HCT116 (cell line): Measurements from ENCODE around the gene CAST. TPM values are rescaled to one million over a fixed set of nuclear protein-coding genes. Genes with fewer than 3 reads are reported as not detected.

Experiments
- ATAC-seq: fragments of 200-7000 bp; cut with Tn5 transposase; 2 replicates; pipeline ENCODE4 v1.9.1; 2020; ENCODE audit warnings: mild to moderate bottlenecking, moderate library complexity
- BruUV-seq: library from RNA; stranded (reverse); fragments of 400-500 nt; replicated peaks from 2 replicates; lab custom pipeline; 2021; lab: Mats Ljungman, UMichigan
- CTCF ChIA-PET: fragments of 300-600 bp; sonication (Branson Sonifier 250); formaldehyde crosslinking; loops from one replicate; lab custom pipeline; 2021; ENCODE audit warnings: antibody characterized with exemption; lab: Charles Lee
- POLR2A ChIA-PET: fragments of 300-600, 350-600 bp; sonication (Branson Sonifier 250); formaldehyde crosslinking; loops from one replicate; lab custom pipeline; 2021; ENCODE audit warnings: antibody characterized with exemption; lab: Charles Lee
- RAD21 ChIA-PET, 2 experiments: fragments of 300-600 bp; sonication (Branson Sonifier 250); formaldehyde crosslinking; loops; one replicate each; lab custom pipeline; 2023; ENCODE audit warnings: low total read pairs in 2 of 2; ENCODE audit not compliant: uncharacterized antibody in 2 of 2, unreplicated experiment in 2 of 2, low non-redundant PET in 1 of 2; lab: Charles Lee
- DNase-seq: peaks from one replicate; pipeline ENCODE4 v3.0.0-alpha.2; 2010; ENCODE audit warnings: low read depth, low spot score
- H2AFZ ChIP-seq: fragments of 200-600 bp; shearing (Covaris generic), sonication (generic); 2 replicates; pipeline ENCODE4 v1.6.1; 2017; ENCODE audit warnings: low read depth, mixed run types, mixed read lengths, antibody characterized with exemption, low read length; ENCODE audit not compliant: poor library complexity, severe bottlenecking
- H3K27ac ChIP-seq: 2 replicates; pipeline ENCODE4 v1.5.1; 2012; ENCODE audit warnings: low read depth, low read length
- H3K27me3 ChIP-seq: fragments of 200-600 bp; sonication (generic); 2 replicates; pipeline ENCODE4 v1.6.1; 2016; ENCODE audit warnings: mixed run types, low read length, mixed read lengths; ENCODE audit not compliant: insufficient read depth
- H3K36me3 ChIP-seq, 2 experiments: fragments of 200-500 bp in 1 of 2; fragments of 200-600 bp in 1 of 2; sonication (Bioruptor generic) in 1 of 2; sonication (generic) in 1 of 2; 2 replicates each; pipeline versions ENCODE4 v1.5.1 to v1.6.1; 2014 to 2016; ENCODE audit warnings: low read length in 2 of 2, inconsistent platforms in 1 of 2, mixed read lengths in 1 of 2, mixed run types in 1 of 2; ENCODE audit not compliant: insufficient read depth in 2 of 2, control insufficient read depth in 1 of 2
- H3K4me1 ChIP-seq, 2 experiments: fragments of 200-600 bp in 1 of 2; sonication (generic) in 1 of 2; 2 replicates each; pipeline versions ENCODE4 v1.5.1 to v1.6.1; 2012 to 2017; ENCODE audit warnings: low read length in 2 of 2, inconsistent platforms in 1 of 2, mild to moderate bottlenecking in 1 of 2, mixed read lengths in 1 of 2, mixed run types in 1 of 2, moderate library complexity in 1 of 2; ENCODE audit not compliant: insufficient read depth in 2 of 2, control insufficient read depth in 1 of 2
- H3K4me2 ChIP-seq: fragments of 200-600 bp; sonication (generic); 2 replicates; pipeline ENCODE4 v1.6.1; 2017; ENCODE audit warnings: mixed run types, low read length, mixed read lengths
- H3K4me3 ChIP-seq, 2 experiments: fragments of 200-600 bp in 1 of 2; sonication (generic) in 1 of 2; replicated peaks in 1 of 2; 2 replicates each; pipeline ENCODE4 v1.5.1; 2011 to 2016; ENCODE audit warnings: low read length in 2 of 2, control low read depth in 1 of 2, low read depth in 1 of 2, mild to moderate bottlenecking in 1 of 2, mixed read lengths in 1 of 2, mixed run types in 1 of 2
- H3K79me2 ChIP-seq: fragments of 200-600 bp; sonication (generic); 2 replicates; pipeline ENCODE4 v1.6.1; 2017; ENCODE audit warnings: mild to moderate bottlenecking, mixed run types, low read length, moderate library complexity, mixed read lengths; ENCODE audit not compliant: insufficient read depth
- H3K9ac ChIP-seq: fragments of 200-600 bp; sonication (generic); 2 replicates; pipeline ENCODE4 v1.6.1; 2016; ENCODE audit warnings: low read length, mixed read lengths
- H3K9me2 ChIP-seq: fragments of 200-600 bp; sonication (generic), shearing (Covaris generic); 2 replicates; pipeline ENCODE4 v1.6.1; 2017; ENCODE audit warnings: mixed run types, mild to moderate bottlenecking, moderate library complexity; ENCODE audit not compliant: insufficient read depth
- H3K9me3 ChIP-seq, 2 experiments: fragments of 200-500 bp in 1 of 2; fragments of 200-600 bp in 1 of 2; sonication (Bioruptor generic) in 1 of 2; sonication (generic) in 1 of 2; 2 replicates each; pipeline ENCODE4 v1.6.1; 2014 to 2017; ENCODE audit warnings: low read length in 2 of 2, mixed read lengths in 2 of 2, inconsistent platforms in 1 of 2, low read depth in 1 of 2, mild to moderate bottlenecking in 1 of 2, mixed run types in 1 of 2, moderate library complexity in 1 of 2; ENCODE audit not compliant: control insufficient read depth in 1 of 2, insufficient read depth in 1 of 2
- H4K20me1 ChIP-seq: fragments of 200-600 bp; sonication (generic), shearing (Covaris generic); 2 replicates; pipeline ENCODE4 v1.6.1; 2017; ENCODE audit warnings: mixed run types, mild to moderate bottlenecking, moderate library complexity; ENCODE audit not compliant: insufficient read depth
- ELF1 ChIP-seq: IDR thresholded peaks from 2 replicates; pipeline ENCODE4 v1.6.1; 2012; ENCODE audit warnings: low read depth, borderline replicate concordance
- EZH2 ChIP-seq: fragments of 200-600 bp; sonication (generic); IDR thresholded peaks from 2 replicates; pipeline ENCODE4 v1.6.1; 2017; ENCODE audit warnings: antibody characterized with exemption, mixed run types
- EZH2phosphoT487 ChIP-seq: fragments of 200-600 bp; IDR thresholded peaks from 2 replicates; pipeline ENCODE4 v1.6.1; 2018; ENCODE audit warnings: antibody characterized with exemption, borderline replicate concordance
- JUND ChIP-seq: IDR thresholded peaks from 2 replicates; pipeline ENCODE4 v1.6.1; 2012
- POLR2A ChIP-seq: IDR thresholded peaks from 2 replicates; pipeline ENCODE4 v1.7.0; 2011; ENCODE audit warnings: borderline replicate concordance; ENCODE audit not compliant: insufficient read depth, insufficient read length; ENCODE audit errors: extremely low read depth
- POLR2AphosphoS5 ChIP-seq: IDR thresholded peaks from 2 replicates; pipeline ENCODE4 v1.6.1; 2011; ENCODE audit warnings: mild to moderate bottlenecking, low read depth, low read length, moderate library complexity
- RAD21 ChIP-seq: IDR thresholded peaks from 2 replicates; pipeline ENCODE4 v1.6.1; 2012; ENCODE audit warnings: low read depth, mild to moderate bottlenecking
- SIN3A ChIP-seq: IDR thresholded peaks from 2 replicates; pipeline ENCODE4 v1.6.1; 2012; ENCODE audit warnings: low read depth
- SRF ChIP-seq: IDR thresholded peaks from 2 replicates; pipeline ENCODE4 v1.6.1; 2012; ENCODE audit warnings: low read depth
- TCF7L2 ChIP-seq: IDR thresholded peaks from 2 replicates; pipeline ENCODE4 v1.7.0; 2011; ENCODE audit warnings: borderline replicate concordance, inconsistent platforms; ENCODE audit not compliant: insufficient read depth, insufficient read length; ENCODE audit errors: extremely low read depth
- YY1 ChIP-seq: IDR thresholded peaks from 2 replicates; pipeline ENCODE4 v1.6.1; 2011; ENCODE audit warnings: low read length, low read depth, moderate library complexity, mild to moderate bottlenecking; ENCODE audit not compliant: insufficient replicate concordance; ENCODE audit errors: extremely low read depth
- ZFX ChIP-seq: fragments of 450-650 bp; IDR thresholded peaks from 2 replicates; pipeline ENCODE4 v1.6.1; 2017
- intact Hi-C: fragments of 100-400 bp; cut with micrococcal nuclease; formaldehyde crosslinking; loops from 2 replicates; pipeline ENCODE4 v1.10.0; 2022
- total RNA-seq: library from RNA; stranded (reverse); gene quantifications from one replicate; pipeline ENCODE4 v1.2.1, GENCODE V29; 2021; ENCODE audit not compliant: unreplicated experiment
- TF ChIP-seq, protein P1 (sequence below): IDR thresholded peaks from 2 replicates; pipeline ENCODE4 v1.6.1; 2011; ENCODE audit warnings: mild to moderate bottlenecking, low read length, moderate library complexity; ENCODE audit not compliant: insufficient replicate concordance; ENCODE audit errors: extremely low read depth
- TF ChIP-seq, protein P2 (sequence below), 3 experiments: fragments of 200-600 bp in 1 of 3; sonication (generic) in 1 of 3; IDR thresholded peaks in 2 of 3; conservative IDR thresholded peaks in 1 of 3; 2 replicates each; pipeline ENCODE4 v1.5.1; 2012 to 2017; ENCODE audit warnings: low read depth in 2 of 3, low read length in 2 of 3, antibody characterized with exemption in 1 of 3, borderline replicate concordance in 1 of 3, control low read depth in 1 of 3, mild to moderate bottlenecking in 1 of 3, mixed read lengths in 1 of 3, mixed run types in 1 of 3, moderate library complexity in 1 of 3; ENCODE audit not compliant: insufficient read depth in 1 of 3

The CAST gene
- total RNA-seq, 1 experiment from 2014 or later = 142 TPM

DNA sequence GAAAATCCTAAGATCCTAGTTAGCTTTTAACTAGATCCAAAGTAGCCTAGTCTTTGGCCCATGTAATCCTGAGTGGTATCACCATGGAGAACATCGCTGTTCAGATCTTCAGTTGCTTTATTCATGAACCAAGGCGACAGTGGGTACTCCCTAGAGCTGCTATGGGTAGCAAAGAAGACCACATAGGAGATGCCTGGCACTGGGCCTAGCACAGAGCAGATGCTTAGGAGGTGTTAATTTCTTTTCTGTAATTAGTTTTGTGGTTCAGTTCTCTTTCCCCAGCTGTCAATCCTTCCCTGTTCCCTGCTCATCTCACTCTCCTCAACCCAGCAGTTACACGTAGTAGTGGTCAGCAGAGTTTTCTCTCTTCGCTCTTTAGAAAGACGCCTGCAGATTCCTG, 9.3 kb downstream of the CAST start:
- H3K4me1 ChIP-seq = peaks cover 0 to 6% of the 10 kb centered on the region in 2 experiments; a peak in 1 of 4 replicates
- no peak overlapping the region for H3K9ac ChIP-seq
- no peaks in the 10 kb centered on the region for H4K20me1 ChIP-seq
- no peak for DNase-seq
- POLR2A ChIA-PET = no interaction called here
- peaks cover 8% of the 10 kb centered on the region; the same call in 1 of the 2 replicates for H3K79me2 ChIP-seq
- RAD21 ChIA-PET = no interaction called here
- H2AFZ ChIP-seq = no peak overlapping the region
- no peaks in the 10 kb centered on the region for H3K9me3 ChIP-seq
- H3K4me3 ChIP-seq = no peak overlapping the region
- no peaks in the 10 kb centered on the region for H3K9me2 ChIP-seq
- no peak for TF ChIP-seq POLR2A
- no peak for TF ChIP-seq YY1
- TF ChIP-seq ZFX = no peak
- TF ChIP-seq, protein P1, sequence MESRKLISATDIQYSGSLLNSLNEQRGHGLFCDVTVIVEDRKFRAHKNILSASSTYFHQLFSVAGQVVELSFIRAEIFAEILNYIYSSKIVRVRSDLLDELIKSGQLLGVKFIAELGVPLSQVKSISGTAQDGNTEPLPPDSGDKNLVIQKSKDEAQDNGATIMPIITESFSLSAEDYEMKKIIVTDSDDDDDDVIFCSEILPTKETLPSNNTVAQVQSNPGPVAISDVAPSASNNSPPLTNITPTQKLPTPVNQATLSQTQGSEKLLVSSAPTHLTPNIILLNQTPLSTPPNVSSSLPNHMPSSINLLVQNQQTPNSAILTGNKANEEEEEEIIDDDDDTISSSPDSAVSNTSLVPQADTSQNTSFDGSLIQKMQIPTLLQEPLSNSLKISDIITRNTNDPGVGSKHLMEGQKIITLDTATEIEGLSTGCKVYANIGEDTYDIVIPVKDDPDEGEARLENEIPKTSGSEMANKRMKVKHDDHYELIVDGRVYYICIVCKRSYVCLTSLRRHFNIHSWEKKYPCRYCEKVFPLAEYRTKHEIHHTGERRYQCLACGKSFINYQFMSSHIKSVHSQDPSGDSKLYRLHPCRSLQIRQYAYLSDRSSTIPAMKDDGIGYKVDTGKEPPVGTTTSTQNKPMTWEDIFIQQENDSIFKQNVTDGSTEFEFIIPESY = no peak
- TF ChIP-seq POLR2AphosphoS5 = no peak
- TF ChIP-seq, protein P2, sequence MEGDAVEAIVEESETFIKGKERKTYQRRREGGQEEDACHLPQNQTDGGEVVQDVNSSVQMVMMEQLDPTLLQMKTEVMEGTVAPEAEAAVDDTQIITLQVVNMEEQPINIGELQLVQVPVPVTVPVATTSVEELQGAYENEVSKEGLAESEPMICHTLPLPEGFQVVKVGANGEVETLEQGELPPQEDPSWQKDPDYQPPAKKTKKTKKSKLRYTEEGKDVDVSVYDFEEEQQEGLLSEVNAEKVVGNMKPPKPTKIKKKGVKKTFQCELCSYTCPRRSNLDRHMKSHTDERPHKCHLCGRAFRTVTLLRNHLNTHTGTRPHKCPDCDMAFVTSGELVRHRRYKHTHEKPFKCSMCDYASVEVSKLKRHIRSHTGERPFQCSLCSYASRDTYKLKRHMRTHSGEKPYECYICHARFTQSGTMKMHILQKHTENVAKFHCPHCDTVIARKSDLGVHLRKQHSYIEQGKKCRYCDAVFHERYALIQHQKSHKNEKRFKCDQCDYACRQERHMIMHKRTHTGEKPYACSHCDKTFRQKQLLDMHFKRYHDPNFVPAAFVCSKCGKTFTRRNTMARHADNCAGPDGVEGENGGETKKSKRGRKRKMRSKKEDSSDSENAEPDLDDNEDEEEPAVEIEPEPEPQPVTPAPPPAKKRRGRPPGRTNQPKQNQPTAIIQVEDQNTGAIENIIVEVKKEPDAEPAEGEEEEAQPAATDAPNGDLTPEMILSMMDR (IDR thresholded peaks at IDR 0.05 in 2 of 3, conservative IDR thresholded peaks at IDR 0.05 in 1 of 3; ENCODE audit: borderline replicate concordance in 1 of 3, insufficient read depth in 1 of 3, low read depth in 2 of 3, low read length in 2 of 3) = no peak
- no peak for TF ChIP-seq SIN3A
- no peak for TF ChIP-seq SRF
- no peak for TF ChIP-seq EZH2phosphoT487
- no peak for TF ChIP-seq JUND
- no peak for TF ChIP-seq EZH2
- no peak for TF ChIP-seq RAD21
- TF ChIP-seq ELF1 = no peak
- TF ChIP-seq TCF7L2 = no peak
- no peaks in the 10 kb centered on the region for H3K27me3 ChIP-seq
- no peak overlapping the region for H3K27ac ChIP-seq
- CTCF ChIA-PET = no interaction called here
- BruUV-seq = no TSS peak
- no peak for ATAC-seq
- no peaks in the 10 kb centered on the region for H3K36me3 ChIP-seq
- no peak overlapping the region for H3K4me2 ChIP-seq
- intact Hi-C loops = no loop called here
